Measurements from ENCODE around the gene SERPINE2.
A peak's percentile ranks its signal among the peaks of the same experiment; 100 is the strongest.

SERPINE2 gene

DNA sequence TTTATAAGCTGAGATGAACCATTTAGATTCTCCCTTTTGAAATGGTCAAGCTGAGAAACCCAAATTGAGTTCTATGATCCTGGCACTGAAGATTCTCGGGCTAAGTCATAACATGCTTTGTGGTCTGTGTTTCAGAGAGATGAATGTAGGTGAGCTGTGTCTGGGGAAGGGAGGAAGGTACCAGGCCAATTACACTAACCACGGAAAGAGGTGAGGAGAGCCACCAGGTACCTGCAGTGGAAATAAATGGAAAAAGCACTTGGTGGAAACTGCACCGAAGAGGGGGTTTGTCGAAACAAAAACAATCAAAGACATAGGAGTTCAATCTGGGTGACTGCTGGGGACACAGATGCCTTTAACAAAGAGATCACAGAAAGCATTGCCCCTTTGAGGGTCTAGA is 82.8 kb downstream of the SERPINE2 start:
- peak overlapping the region; percentile 96 for H3K4me2 ChIP-seq (ENCODE audit: low read depth, low read length, poor library complexity, severe bottlenecking)
- H3K27me3 ChIP-seq (ENCODE audit: low read length) = no peaks in the 10 kb centered on the region
- H3K36me3 ChIP-seq (ENCODE audit: low read length) = peaks cover 15% of the 10 kb centered on the region
- H3K4me3 ChIP-seq (ENCODE audit: insufficient read depth, low read length, poor library complexity, severe bottlenecking) = no peak overlapping the region
- no peaks in the 10 kb centered on the region for H3K9me3 ChIP-seq (ENCODE audit: insufficient read depth, low read length)
- no peak overlapping the region for H3K27ac ChIP-seq (ENCODE audit: low read depth, low read length)
- peaks cover 13% of the 10 kb centered on the region for H4K20me1 ChIP-seq (ENCODE audit: low read depth, low read length)
- TF ChIP-seq EZH2phosphoT487 (conservative IDR thresholded peaks at IDR 0.05; ENCODE audit: low read length) (no peak), CTCF (IDR thresholded peaks at IDR 0.05; ENCODE audit: insufficient read depth, low read length, poor library complexity, severe bottlenecking) (no peak)
- H3K9me2 ChIP-seq (replicated peaks; ENCODE audit: insufficient read depth, low read length) = no peaks in the 10 kb centered on the region
- 0 out of 2 replicates have a peak overlapping the region, but pooled peaks have one; percentile 92 for H3K9ac ChIP-seq (ENCODE audit: low read length)
- peaks cover 41% of the 10 kb centered on the region for H3K79me2 ChIP-seq (ENCODE audit: insufficient read depth, low read length)
- H3F3A ChIP-seq (ENCODE audit: insufficient read depth) = no peaks in the 10 kb centered on the region; the same call in 1 of the 2 replicates
- no peak overlapping the region for H2AFZ ChIP-seq (ENCODE audit: low read depth, low read length, severe bottlenecking)

DNA sequence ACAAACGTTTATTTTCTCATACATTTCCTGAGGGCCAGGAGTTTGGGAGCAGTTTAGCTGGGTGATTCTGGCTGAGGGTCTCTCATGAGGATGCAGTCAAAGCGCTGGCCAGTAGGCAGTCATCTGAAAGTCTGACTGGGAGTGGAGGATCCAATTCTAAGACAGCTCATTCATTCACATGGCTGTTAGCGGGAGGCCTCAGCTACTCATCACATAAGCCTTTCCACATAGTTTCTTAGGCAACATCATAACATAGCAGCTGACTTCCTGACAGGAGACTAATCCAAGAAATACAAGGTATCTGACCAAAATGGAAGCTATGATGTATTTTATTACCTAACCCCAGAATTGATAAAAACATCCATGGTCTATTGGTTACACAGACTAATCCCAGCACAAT is 84.7 kb downstream of the SERPINE2 start:
- no peaks in the 10 kb centered on the region; the same call in 1 of the 2 replicates for H3F3A ChIP-seq (ENCODE audit: insufficient read depth)
- no peaks in the 10 kb centered on the region for H3K9me2 ChIP-seq (replicated peaks; ENCODE audit: insufficient read depth, low read length)
- H3K79me2 ChIP-seq (ENCODE audit: insufficient read depth, low read length) = peaks cover 22% of the 10 kb centered on the region
- peaks cover 12% of the 10 kb centered on the region for H4K20me1 ChIP-seq (ENCODE audit: low read depth, low read length)
- TF ChIP-seq EZH2phosphoT487 (conservative IDR thresholded peaks at IDR 0.05; ENCODE audit: low read length) (no peak), CTCF (IDR thresholded peaks at IDR 0.05; ENCODE audit: insufficient read depth, low read length, poor library complexity, severe bottlenecking) (no peak)
- no peak overlapping the region for H3K4me2 ChIP-seq (ENCODE audit: low read depth, low read length, poor library complexity, severe bottlenecking)
- no peaks in the 10 kb centered on the region for H3K36me3 ChIP-seq (ENCODE audit: low read length)
- no peak overlapping the region for H3K4me3 ChIP-seq (ENCODE audit: insufficient read depth, low read length, poor library complexity, severe bottlenecking)
- no peaks in the 10 kb centered on the region for H3K9me3 ChIP-seq (ENCODE audit: insufficient read depth, low read length)
- no peak overlapping the region for H3K9ac ChIP-seq (ENCODE audit: low read length)
- H2AFZ ChIP-seq (ENCODE audit: low read depth, low read length, severe bottlenecking) = no peak overlapping the region
- H3K27ac ChIP-seq (ENCODE audit: low read depth, low read length) = no peak overlapping the region
- H3K27me3 ChIP-seq (ENCODE audit: low read length) = no peaks in the 10 kb centered on the region

GRCh38 chr2:223952280-223952968 is 86.7 kb downstream of the SERPINE2 start:
- Histone ChIP-seq H3K4me2 (ENCODE audit: low read depth, low read length, poor library complexity, severe bottlenecking) (peak overlapping the region; percentile 46), H3K9ac (ENCODE audit: low read length) (peak overlapping the region; percentile 15; the same call in 1 of the 2 replicates), H3K9me3 (ENCODE audit: insufficient read depth, low read length) (no peaks in the 10 kb centered on the region), H3K27me3 (ENCODE audit: low read length) (no peaks in the 10 kb centered on the region), H4K20me1 (ENCODE audit: low read depth, low read length) (no peaks in the 10 kb centered on the region), H3K79me2 (ENCODE audit: insufficient read depth, low read length) (peaks cover 2% of the 10 kb centered on the region), H3F3A (ENCODE audit: insufficient read depth) (no peaks in the 10 kb centered on the region; the same call in 1 of the 2 replicates), H3K4me3 (ENCODE audit: insufficient read depth, low read length, poor library complexity, severe bottlenecking) (peak overlapping the region; percentile 39), H2AFZ (ENCODE audit: low read depth, low read length, severe bottlenecking) (peak overlapping the region; percentile 96), H3K36me3 (ENCODE audit: low read length) (no peaks in the 10 kb centered on the region), H3K27ac (ENCODE audit: low read depth, low read length) (peak overlapping the region; percentile 30; the same call in 1 of the 2 replicates), H3K9me2 (replicated peaks; ENCODE audit: insufficient read depth, low read length) (no peaks in the 10 kb centered on the region)
- TF ChIP-seq EZH2phosphoT487 (conservative IDR thresholded peaks at IDR 0.05; ENCODE audit: low read length) = no peak
- TF ChIP-seq CTCF (IDR thresholded peaks at IDR 0.05; ENCODE audit: insufficient read depth, low read length, poor library complexity, severe bottlenecking) = no peak

Data from SU-DHL-6 (cell line).